Osteocyte (in vitro differentiated cells): Measurements from ENCODE around the gene UBL7. TPM values are rescaled to one million over a fixed set of nuclear protein-coding genes. Genes with fewer than 3 reads are reported as not detected.
A peak's percentile ranks its signal among the peaks of the same experiment; 100 is the strongest.
"Not testable (repeated sequence)": the region's sequence is repeated elsewhere in the genome, so short reads cannot be mapped to it uniquely, and the experiment has no call there.

Experiments
- DNase-seq: peaks from one replicate; pipeline ENCODE4 v3.0.0; 2021; ENCODE audit warnings: mixed read lengths; ENCODE audit not compliant: unreplicated experiment; ENCODE audit errors: extremely low spot score
- H3K27ac Mint-ChIP-seq: one replicate; pipeline ENCODE4 v1.8.0; 2021; ENCODE audit warnings: mild to moderate bottlenecking, mixed read lengths; ENCODE audit not compliant: unreplicated experiment
- H3K27me3 Mint-ChIP-seq: one replicate; pipeline ENCODE4 v1.8.0; 2021; ENCODE audit warnings: mixed read lengths; ENCODE audit not compliant: unreplicated experiment
- H3K36me3 Mint-ChIP-seq: one replicate; pipeline ENCODE4 v1.8.0; 2021; ENCODE audit warnings: mixed read lengths; ENCODE audit not compliant: unreplicated experiment
- H3K4me1 Mint-ChIP-seq: one replicate; pipeline ENCODE4 v1.8.0; 2021; ENCODE audit warnings: mixed read lengths; ENCODE audit not compliant: unreplicated experiment
- H3K4me3 Mint-ChIP-seq: one replicate; pipeline ENCODE4 v1.8.0; 2021; ENCODE audit warnings: mild to moderate bottlenecking, moderate library complexity, mixed read lengths; ENCODE audit not compliant: unreplicated experiment
- H3K9me3 Mint-ChIP-seq: one replicate; pipeline ENCODE4 v1.8.0; 2021; ENCODE audit warnings: mixed read lengths; ENCODE audit not compliant: unreplicated experiment
- CTCF ChIP-seq: fragments of 200-600 bp; sonication (generic); IDR thresholded peaks from 2 replicates; pipeline ENCODE4 v1.5.0; 2021; ENCODE audit warnings: antibody characterized with exemption, mild to moderate bottlenecking, moderate library complexity
- total RNA-seq: library from RNA; stranded (reverse); gene quantifications from 2 replicates; pipeline ENCODE4 v1.2.1, GENCODE V29; 2021

UBL7 gene
- total RNA-seq, 1 donor from 2014 or later: 59.5 TPM

GRCh38 chr15:74496648-74497047 lies 35.7 kb upstream of the UBL7 start:
- Mint-ChIP-seq H3K27me3 (no peaks in the 10 kb centered on the region), H3K36me3 (no peaks in the 10 kb centered on the region), H3K27ac (no peak overlapping the region), H3K4me3 (no peak overlapping the region), H3K9me3 (no peaks in the 10 kb centered on the region), H3K4me1 (no peaks in the 10 kb centered on the region)
- no peak for DNase-seq
- no peak for TF ChIP-seq CTCF

GRCh38 chr15:74490339-74490689 lies 29.4 kb upstream of the UBL7 start:
- no peaks in the 10 kb centered on the region for H3K9me3 Mint-ChIP-seq
- no peak overlapping the region for H3K27ac Mint-ChIP-seq
- no peaks in the 10 kb centered on the region for H3K27me3 Mint-ChIP-seq

GRCh38 chr15:74489518-74490338 lies 28.8 kb upstream of the UBL7 start:
- DNase-seq: no peak
- Mint-ChIP-seq H3K27ac (no peak overlapping the region), H3K4me3 (no peak overlapping the region), H3K9me3 (no peaks in the 10 kb centered on the region), H3K4me1 (no peaks in the 10 kb centered on the region), H3K36me3 (no peaks in the 10 kb centered on the region), H3K27me3 (no peaks in the 10 kb centered on the region)
- TF ChIP-seq CTCF: peak; percentile 75

More at GRCh38 chr15:74490339-74490689, 29.4 kb upstream of the UBL7 start:
- no peak for DNase-seq
- Mint-ChIP-seq H3K36me3 (no peaks in the 10 kb centered on the region), H3K4me1 (no peaks in the 10 kb centered on the region), H3K4me3 (no peak overlapping the region)
- TF ChIP-seq CTCF: no peak

GRCh38 chr15:74488776-74489175 lies 27.8 kb upstream of the UBL7 start:
- no peak overlapping the region for H3K27ac Mint-ChIP-seq
- H3K36me3 Mint-ChIP-seq: no peaks in the 10 kb centered on the region
- no peaks in the 10 kb centered on the region for H3K4me1 Mint-ChIP-seq
- no peak overlapping the region for H3K4me3 Mint-ChIP-seq
- TF ChIP-seq CTCF: no peak
- H3K27me3 Mint-ChIP-seq: no peaks in the 10 kb centered on the region
- H3K9me3 Mint-ChIP-seq: no peaks in the 10 kb centered on the region
- DNase-seq: no peak

- Mint-ChIP-seq H3K4me3 (no peak overlapping the region), H3K9me3 (no peaks in the 10 kb centered on the region), H3K36me3 (no peaks in the 10 kb centered on the region), H3K27ac (no peak overlapping the region), H3K27me3 (no peaks in the 10 kb centered on the region), H3K4me1 (no peaks in the 10 kb centered on the region)
- no peak for TF ChIP-seq CTCF
- DNase-seq: no peak
Observed at GRCh38 chr15:74482661-74483060, 21.7 kb upstream of the UBL7 start.

- not testable (repeated sequence) for H3K4me3 Mint-ChIP-seq, H3K27ac Mint-ChIP-seq, H3K9me3 Mint-ChIP-seq, H3K4me1 Mint-ChIP-seq, H3K36me3 Mint-ChIP-seq, DNase-seq, H3K27me3 Mint-ChIP-seq
Observed at GRCh38 chr15:74480364-74480763, 19.4 kb upstream of the UBL7 start.

- not testable (repeated sequence) for H3K4me1 Mint-ChIP-seq, H3K9me3 Mint-ChIP-seq, H3K27ac Mint-ChIP-seq, H3K4me3 Mint-ChIP-seq, H3K27me3 Mint-ChIP-seq, DNase-seq, H3K36me3 Mint-ChIP-seq
Observed at GRCh38 chr15:74471621-74472020, 10.7 kb upstream of the UBL7 start.
